Measurements from ENCODE around the gene FBXW10B.
"Not testable (repeated sequence)": the region's sequence is repeated elsewhere in the genome, so short reads cannot be mapped to it uniquely, and the experiment has no call there.

Gene FBXW10B

GRCh38 chr17:15629991-15630390 is 10.5 kb upstream of the FBXW10B start:
- not testable (repeated sequence) for DNase-seq

DNA sequence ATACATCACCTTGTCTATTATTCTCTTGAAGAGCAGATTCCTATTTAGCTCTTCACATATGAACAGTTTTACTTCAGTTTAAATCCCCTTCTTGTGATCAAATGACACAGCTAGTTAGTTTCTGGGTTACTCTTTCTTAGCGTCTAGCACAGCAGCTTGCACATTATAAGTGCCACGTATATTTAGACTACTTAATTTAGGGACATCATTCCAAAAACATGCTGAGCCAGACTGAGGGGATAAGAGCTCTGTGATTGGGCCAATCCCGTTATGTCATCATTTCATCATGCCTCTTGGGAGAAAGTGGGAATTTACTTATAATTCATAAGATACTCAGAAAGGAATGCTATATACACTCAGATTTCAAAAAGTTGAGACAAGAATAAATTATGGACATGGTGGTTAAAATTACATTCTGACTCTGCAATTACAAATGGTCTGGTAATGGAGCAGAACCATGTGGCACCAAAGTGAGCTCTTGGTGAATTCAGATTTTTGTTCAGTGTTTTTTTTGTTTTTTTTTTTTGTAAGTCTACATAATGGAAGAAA is 4.2 kb upstream of the FBXW10B start:
- not testable (repeated sequence) for DNase-seq

DNA sequence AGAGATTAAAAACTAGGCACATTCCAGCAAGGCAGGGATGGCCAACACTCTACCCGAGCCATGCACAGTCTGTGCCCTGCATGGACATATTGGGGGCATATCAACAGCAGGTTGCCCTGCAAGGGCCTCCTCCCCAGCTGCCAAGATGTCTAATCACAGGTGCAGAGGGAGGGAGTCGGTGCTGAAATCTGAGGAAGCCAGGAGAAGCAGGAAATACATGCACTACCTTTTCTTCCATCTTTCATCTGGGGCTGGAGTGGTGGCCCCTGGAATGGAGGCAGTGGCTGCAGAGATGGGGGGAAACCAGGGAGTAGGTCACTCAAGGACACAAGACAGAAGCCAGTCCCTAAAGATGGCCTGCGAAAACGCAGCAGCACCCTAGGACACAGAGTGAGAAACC is 3.8 kb upstream of the FBXW10B start:
- not testable (repeated sequence) for DNase-seq

GRCh38 chr17:15622124-15622523 is 2.6 kb upstream of the FBXW10B start:
- not testable (repeated sequence) for DNase-seq

GRCh38 chr17:15616828-15617227 is 2.7 kb downstream of the FBXW10B start:
- DNase-seq: not testable (repeated sequence)

- not testable (repeated sequence) for DNase-seq
Observed at GRCh38 chr17:15615850-15616249, 3.7 kb downstream of the FBXW10B start.

GRCh38 chr17:15613111-15613510 is 6.4 kb downstream of the FBXW10B start:
- not testable (repeated sequence) for DNase-seq

GRCh38 chr17:15592960-15593359 is 26.5 kb downstream of the FBXW10B start:
- not testable (repeated sequence) for DNase-seq

GRCh38 chr17:15591986-15592385 is 27.5 kb downstream of the FBXW10B start:
- DNase-seq: not testable (repeated sequence)

DNA sequence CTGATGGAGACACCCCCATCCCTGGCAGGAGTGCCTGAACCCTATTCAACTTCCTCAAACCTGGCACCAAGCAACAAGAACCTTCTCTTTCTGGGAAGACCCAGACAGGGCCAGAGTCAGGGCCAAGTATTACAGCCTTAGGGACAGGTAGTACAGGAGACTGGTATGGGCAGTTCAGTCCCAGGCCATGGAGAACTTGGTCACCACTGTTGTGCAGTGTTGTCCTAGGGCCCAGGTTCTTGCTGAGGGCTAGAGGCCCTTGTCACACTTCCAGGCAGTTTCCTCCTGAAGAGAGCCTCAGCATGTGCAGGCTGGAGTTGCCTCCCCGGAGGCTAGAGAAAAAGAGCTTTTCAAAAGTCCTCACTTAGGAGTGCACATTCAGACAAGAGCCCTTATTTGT is 28.7 kb downstream of the FBXW10B start:
- DNase-seq: not testable (repeated sequence)

GRCh38 chr17:15589544-15590536 is 29.7 kb downstream of the FBXW10B start:
- DNase-seq: peak; percentile 60

GRCh38 chr17:15588017-15588416 is 31.5 kb downstream of the FBXW10B start:
- not testable (repeated sequence) for DNase-seq

DNA sequence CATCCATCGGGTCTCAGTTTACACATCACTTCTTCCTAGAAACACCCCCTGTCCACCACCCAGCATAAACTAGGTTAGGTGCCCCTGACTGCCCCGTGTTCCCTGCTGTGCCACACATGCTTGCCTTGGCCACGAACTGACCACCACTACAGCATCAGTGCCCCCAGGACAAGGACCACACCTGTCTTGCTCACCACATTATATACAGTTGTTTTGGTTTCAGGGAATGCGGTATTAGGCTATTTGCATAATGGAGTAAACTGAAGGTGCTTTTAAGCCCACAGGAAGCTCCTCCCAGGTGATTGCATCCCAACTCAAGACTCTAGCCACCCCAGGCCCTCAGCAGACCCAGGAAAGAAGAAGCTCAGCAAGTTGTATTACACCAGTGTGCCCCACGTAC is 36.2 kb downstream of the FBXW10B start:
- DNase-seq: not testable (repeated sequence)

- DNase-seq: not testable (repeated sequence)
Observed at GRCh38 chr17:15581462-15581861, 38.0 kb downstream of the FBXW10B start.

- DNase-seq: not testable (repeated sequence)
Observed at GRCh38 chr17:15576848-15577247, 42.7 kb downstream of the FBXW10B start.

DNA sequence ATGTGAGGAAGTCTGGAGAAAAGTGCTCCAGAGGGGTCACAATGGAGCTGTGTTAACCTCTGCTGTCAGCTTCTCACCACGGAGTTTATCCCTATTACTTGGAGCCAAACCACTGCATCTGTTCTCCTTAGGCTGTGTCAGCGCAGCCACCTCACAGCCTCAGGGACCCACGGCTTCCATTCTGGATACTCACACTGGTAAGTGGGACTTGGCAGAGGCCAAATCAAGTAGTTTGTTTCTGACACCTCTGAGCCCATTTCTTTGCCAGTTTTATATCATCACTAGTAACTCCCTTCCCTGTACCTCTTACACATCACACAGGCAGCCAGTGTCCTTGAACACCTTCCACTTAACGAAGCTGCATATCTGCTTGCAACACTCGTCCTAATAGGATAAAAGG is 44.8 kb downstream of the FBXW10B start:
- not testable (repeated sequence) for DNase-seq

DNA sequence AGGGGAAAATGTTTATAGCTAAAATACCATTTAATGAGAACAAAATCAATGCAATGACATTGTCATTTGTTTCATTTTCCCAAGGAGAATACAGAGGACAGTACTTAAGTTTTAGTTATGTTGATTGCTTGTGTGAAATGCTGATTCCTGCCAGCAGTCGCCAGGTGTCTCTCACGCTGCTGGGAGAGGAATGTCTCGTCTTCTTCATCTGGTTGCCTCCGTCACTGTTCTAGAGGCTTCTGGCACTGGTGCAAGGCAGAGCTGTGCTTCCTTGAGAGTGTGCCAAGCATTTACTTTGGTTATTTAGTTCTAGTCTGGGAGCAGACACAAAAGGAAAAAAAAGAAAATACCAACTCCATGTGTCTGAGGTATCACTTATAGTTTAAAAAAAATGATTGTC is 45.6 kb downstream of the FBXW10B start:
- DNase-seq: not testable (repeated sequence)

Measured in activated CD8-positive, alpha-beta memory T cell treated with anti-CD3 and anti-CD28 coated beads for 24 hours (primary cell).